Body of pancreas (tissue), 4 donors: ENCODE data around the gene MACF1.

Experiments
- CTCF ChIP-seq, 7 experiments: fragments of 450-650 bp in 4 of 7; fragments of 200-600 bp in 3 of 7; sonication (generic) in 3 of 7; IDR thresholded peaks; one replicate each; pipeline ENCODE4 v1.5.1; 2016 to 2019; ENCODE audit warnings: antibody characterized with exemption in 7 of 7
- POLR2A ChIP-seq, 3 donors: fragments of 450-650 bp; IDR thresholded peaks; one replicate each; pipeline ENCODE4 v1.6.1; 2016; ENCODE audit warnings: antibody characterized with exemption in 3 of 3, mild to moderate bottlenecking in 2 of 3

GRCh38 chr1:39368045-39368444 lies 163.6 kb downstream of the MACF1 start:
- no peak for TF ChIP-seq CTCF (IDR thresholded peaks at IDR 0.05)
- TF ChIP-seq POLR2A (IDR thresholded peaks at IDR 0.05): no peak
